Activated CD4-positive, alpha-beta T cell treated with anti-CD3 and anti-CD28 coated beads, Interleukin-2, Interleukin-4, amounts not matched to agents 100 ng/mL and 50 ng/mL, durations not matched to agents 16 hours and 8 hours (primary cell): ENCODE results near the gene MAP7D3.

Experiments
- DNase-seq: peaks from one replicate; pipeline ENCODE4 v3.0.0-alpha.2; 2020; ENCODE audit warnings: low spot score

MAP7D3 gene

GRCh38 chrX:136205882-136206380 lies 45.3 kb downstream of the MAP7D3 start:
- DNase-seq, result no peak

- no peak for DNase-seq
Observed at GRCh38 chrX:136204571-136204970, 46.6 kb downstream of the MAP7D3 start.

GRCh38 chrX:136203951-136204350 lies 47.2 kb downstream of the MAP7D3 start:
- no peak for DNase-seq

- no peak for DNase-seq
Observed at GRCh38 chrX:136203438-136203837, 47.8 kb downstream of the MAP7D3 start.

GRCh38 chrX:136202889-136203288 lies 48.3 kb downstream of the MAP7D3 start:
- no peak for DNase-seq

GRCh38 chrX:136201601-136202000 lies 49.6 kb downstream of the MAP7D3 start:
- no peak for DNase-seq

GRCh38 chrX:136200466-136200865 lies 50.7 kb downstream of the MAP7D3 start:
- DNase-seq, result peak; percentile 31

- no peak for DNase-seq
Observed at GRCh38 chrX:136199365-136199764, 51.8 kb downstream of the MAP7D3 start.

- no peak for DNase-seq
Observed at GRCh38 chrX:136198678-136199243, 52.4 kb downstream of the MAP7D3 start.

GRCh38 chrX:136198010-136198409 lies 53.2 kb downstream of the MAP7D3 start:
- DNase-seq, result no peak

GRCh38 chrX:136196691-136197155 lies 54.5 kb downstream of the MAP7D3 start:
- no peak for DNase-seq

GRCh38 chrX:136195247-136195646 lies 56.0 kb downstream of the MAP7D3 start:
- DNase-seq, result no peak

GRCh38 chrX:136194536-136194935 lies 56.7 kb downstream of the MAP7D3 start:
- DNase-seq, result no peak

- DNase-seq, result no peak
Observed at GRCh38 chrX:136193771-136194170, 57.4 kb downstream of the MAP7D3 start.

GRCh38 chrX:136192839-136193414 lies 58.3 kb downstream of the MAP7D3 start:
- no peak for DNase-seq

- DNase-seq, result no peak
Observed at GRCh38 chrX:136192135-136192534, 59.1 kb downstream of the MAP7D3 start.

- no peak for DNase-seq
Observed at GRCh38 chrX:136191171-136191570, 60.0 kb downstream of the MAP7D3 start.

GRCh38 chrX:136190038-136190713 lies 61.0 kb downstream of the MAP7D3 start:
- no peak for DNase-seq

GRCh38 chrX:136189222-136189621 lies 62.0 kb downstream of the MAP7D3 start:
- no peak for DNase-seq

- DNase-seq, result no peak
Observed at GRCh38 chrX:136186023-136186413, 65.2 kb downstream of the MAP7D3 start.

- no peak for DNase-seq
Observed at GRCh38 chrX:136185401-136186022, 65.7 kb downstream of the MAP7D3 start.

- DNase-seq, result no peak
Observed at GRCh38 chrX:136183917-136184316, 67.3 kb downstream of the MAP7D3 start.

GRCh38 chrX:136183172-136183571 lies 68.0 kb downstream of the MAP7D3 start:
- no peak for DNase-seq
